MCF 10A (cell line): ENCODE results near the gene DPPA3. TPM values are rescaled to one million over a fixed set of nuclear protein-coding genes. Genes with fewer than 3 reads are reported as not detected.

Source experiments
- BruUV-seq: library from RNA; stranded (reverse); fragments of 400-500 nt; replicated peaks from 2 replicates; lab custom pipeline; 2021; lab: Mats Ljungman, UMichigan
- CTCF ChIA-PET: fragments of 300-600 bp; sonication (Branson Sonifier 250); formaldehyde crosslinking; extraction: SDS; loops from one replicate; lab custom pipeline; 2021; ENCODE audit warnings: antibody characterized with exemption, inconsistent platforms; lab: Yijun Ruan, JAX
- POLR2A ChIA-PET: fragments of 300-600, 350-650 bp; sonication (Branson Sonifier 250); formaldehyde crosslinking; extraction: SDS; loops from one replicate; lab custom pipeline; 2020; ENCODE audit warnings: antibody characterized with exemption, inconsistent platforms; lab: Yijun Ruan, JAX
- DNase-seq: peaks from one replicate; pipeline ENCODE4 v3.0.0-alpha.2; 2018; ENCODE audit not compliant: unreplicated experiment
- H3K27ac Mint-ChIP-seq: one replicate; pipeline ENCODE4 v1.8.0; 2022; ENCODE audit warnings: mild to moderate bottlenecking, low read depth, mixed read lengths; ENCODE audit not compliant: unreplicated experiment
- H3K27me3 Mint-ChIP-seq: one replicate; pipeline ENCODE4 v1.8.0; 2022; ENCODE audit warnings: mixed read lengths; ENCODE audit not compliant: insufficient read depth, unreplicated experiment
- H3K36me3 Mint-ChIP-seq: one replicate; pipeline ENCODE4 v1.8.0; 2022; ENCODE audit warnings: mild to moderate bottlenecking, moderate library complexity, mixed read lengths; ENCODE audit not compliant: insufficient read depth, unreplicated experiment
- H3K4me1 Mint-ChIP-seq: one replicate; pipeline ENCODE4 v1.8.0; 2022; ENCODE audit warnings: mixed read lengths; ENCODE audit not compliant: insufficient read depth, unreplicated experiment
- H3K4me3 Mint-ChIP-seq: one replicate; pipeline ENCODE4 v1.8.0; 2022; ENCODE audit warnings: mild to moderate bottlenecking, moderate library complexity, mixed read lengths; ENCODE audit not compliant: unreplicated experiment
- H3K9me3 Mint-ChIP-seq: one replicate; pipeline ENCODE4 v1.8.0; 2022; ENCODE audit warnings: mixed read lengths; ENCODE audit not compliant: unreplicated experiment
- intact Hi-C: fragments of 100-400 bp; cut with micrococcal nuclease; formaldehyde crosslinking; loops from 2 replicates; pipeline ENCODE4 v1.14.1; 2022
- total RNA-seq: library from RNA; stranded (reverse); gene quantifications from 2 replicates; pipeline ENCODE4 v1.2.3, GENCODE V29; 2022
- TF ChIP-seq, protein P1 (sequence below): fragments of 200-600 bp; IDR thresholded peaks from one replicate; pipeline ENCODE4 v1.8.0; 2022; ENCODE audit warnings: antibody characterized with exemption, mild to moderate bottlenecking; ENCODE audit not compliant: unreplicated experiment

The DPPA3 gene
- total RNA-seq, 1 experiment from 2014 or later = not detected

DNA sequence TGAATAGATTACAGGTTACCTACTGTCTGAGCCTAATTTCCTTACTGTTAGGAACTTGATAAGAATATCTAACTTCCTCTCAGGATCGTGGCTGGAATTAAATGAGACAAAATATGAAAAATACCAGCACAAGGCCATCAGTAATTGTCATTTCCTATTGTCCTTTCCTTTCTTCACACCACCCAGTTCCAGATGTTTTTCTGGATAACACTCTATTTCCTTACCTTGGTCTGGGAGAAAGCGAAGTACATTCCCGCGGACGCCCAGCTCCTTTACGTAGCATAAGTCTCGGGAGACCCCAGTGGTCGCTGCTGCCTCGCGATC lies 16.0 kb upstream of the DPPA3 start:
- BruUV-seq = no TSS peak
- no peaks in the 10 kb centered on the region for H3K27me3 Mint-ChIP-seq
- no peak overlapping the region for H3K4me3 Mint-ChIP-seq
- CTCF ChIA-PET = no interaction called here
- no peaks in the 10 kb centered on the region for H3K36me3 Mint-ChIP-seq
- no peak overlapping the region for H3K27ac Mint-ChIP-seq
- DNase-seq = no peak
- intact Hi-C loops = no loop called here
- POLR2A ChIA-PET = no interaction called here
- H3K4me1 Mint-ChIP-seq = no peaks in the 10 kb centered on the region
- TF ChIP-seq, protein P1, sequence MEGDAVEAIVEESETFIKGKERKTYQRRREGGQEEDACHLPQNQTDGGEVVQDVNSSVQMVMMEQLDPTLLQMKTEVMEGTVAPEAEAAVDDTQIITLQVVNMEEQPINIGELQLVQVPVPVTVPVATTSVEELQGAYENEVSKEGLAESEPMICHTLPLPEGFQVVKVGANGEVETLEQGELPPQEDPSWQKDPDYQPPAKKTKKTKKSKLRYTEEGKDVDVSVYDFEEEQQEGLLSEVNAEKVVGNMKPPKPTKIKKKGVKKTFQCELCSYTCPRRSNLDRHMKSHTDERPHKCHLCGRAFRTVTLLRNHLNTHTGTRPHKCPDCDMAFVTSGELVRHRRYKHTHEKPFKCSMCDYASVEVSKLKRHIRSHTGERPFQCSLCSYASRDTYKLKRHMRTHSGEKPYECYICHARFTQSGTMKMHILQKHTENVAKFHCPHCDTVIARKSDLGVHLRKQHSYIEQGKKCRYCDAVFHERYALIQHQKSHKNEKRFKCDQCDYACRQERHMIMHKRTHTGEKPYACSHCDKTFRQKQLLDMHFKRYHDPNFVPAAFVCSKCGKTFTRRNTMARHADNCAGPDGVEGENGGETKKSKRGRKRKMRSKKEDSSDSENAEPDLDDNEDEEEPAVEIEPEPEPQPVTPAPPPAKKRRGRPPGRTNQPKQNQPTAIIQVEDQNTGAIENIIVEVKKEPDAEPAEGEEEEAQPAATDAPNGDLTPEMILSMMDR = no peak
- no peaks in the 10 kb centered on the region for H3K9me3 Mint-ChIP-seq

DNA sequence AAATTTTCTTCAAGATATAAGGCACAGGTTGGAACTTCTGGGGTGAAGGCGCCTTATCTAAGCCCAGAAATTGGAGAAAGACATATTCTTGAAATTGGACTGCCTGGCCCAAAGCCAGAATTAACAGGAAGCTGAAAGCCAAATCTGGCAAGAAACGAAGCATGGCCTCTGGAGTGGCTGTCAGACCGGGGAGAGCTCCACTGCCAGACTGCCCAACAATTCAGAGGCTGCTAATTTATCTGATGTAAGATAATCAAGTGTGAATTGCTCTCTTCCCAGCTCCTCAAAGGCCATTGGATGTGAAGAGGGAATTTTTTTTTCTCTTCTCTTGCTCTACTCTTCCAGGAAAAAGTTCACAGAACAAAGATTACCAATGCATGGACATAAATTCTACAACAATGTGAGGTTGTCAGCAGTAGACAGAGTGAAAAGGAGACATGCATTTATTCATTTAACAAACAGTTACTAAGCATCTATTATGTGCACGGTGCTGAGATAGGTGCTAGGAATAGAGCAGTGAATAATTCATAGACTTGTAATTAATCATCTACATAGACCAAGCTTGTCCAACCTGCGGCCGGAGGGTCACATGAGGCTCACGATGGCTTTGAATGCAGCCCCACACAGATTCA lies 15.6 kb upstream of the DPPA3 start, which contains the start of gene GDF3:
TSS of gene GDF3 (minus strand) at position 210 of the 632 bp plus-strand sequence. CDS start at position 163, 47 bp downstream.
- CTCF ChIA-PET = interaction anchor here (1.0 to 1.2 kb wide), 2 partner anchors 53 to 110 kb away, joined by 3 to 4 read pairs; no protein-coding TSS in a partner anchor
- POLR2A ChIA-PET = no interaction called here
- Mint-ChIP-seq H3K27me3 (no peaks in the 10 kb centered on the region), H3K4me1 (no peaks in the 10 kb centered on the region), H3K27ac (no peak within 1 kb of the TSS), H3K9me3 (no peaks in the 10 kb centered on the region), H3K36me3 (no peaks in the 10 kb centered on the region), H3K4me3 (no peak within 1 kb of the TSS)
- no TSS peak for BruUV-seq
- TF ChIP-seq, protein P1 = no peak
- DNase-seq = peak; percentile 9
- intact Hi-C loops = no loop called here

GRCh38 chr12:7705846-7706245 lies 5.4 kb upstream of the DPPA3 start:
- TF ChIP-seq, protein P1 = no peak
- Mint-ChIP-seq H3K9me3 (no peaks in the 10 kb centered on the region), H3K4me3 (no peak overlapping the region), H3K4me1 (no peaks in the 10 kb centered on the region), H3K36me3 (no peaks in the 10 kb centered on the region), H3K27me3 (no peaks in the 10 kb centered on the region), H3K27ac (no peak overlapping the region)
- no TSS peak for BruUV-seq
- POLR2A ChIA-PET = no interaction called here
- DNase-seq = no peak
- CTCF ChIA-PET = interaction anchor here (0.9 kb wide), 1 partner anchor 100 kb away, joined by 4 read pairs; no protein-coding TSS in a partner anchor
- intact Hi-C loops = no loop called here

DNA sequence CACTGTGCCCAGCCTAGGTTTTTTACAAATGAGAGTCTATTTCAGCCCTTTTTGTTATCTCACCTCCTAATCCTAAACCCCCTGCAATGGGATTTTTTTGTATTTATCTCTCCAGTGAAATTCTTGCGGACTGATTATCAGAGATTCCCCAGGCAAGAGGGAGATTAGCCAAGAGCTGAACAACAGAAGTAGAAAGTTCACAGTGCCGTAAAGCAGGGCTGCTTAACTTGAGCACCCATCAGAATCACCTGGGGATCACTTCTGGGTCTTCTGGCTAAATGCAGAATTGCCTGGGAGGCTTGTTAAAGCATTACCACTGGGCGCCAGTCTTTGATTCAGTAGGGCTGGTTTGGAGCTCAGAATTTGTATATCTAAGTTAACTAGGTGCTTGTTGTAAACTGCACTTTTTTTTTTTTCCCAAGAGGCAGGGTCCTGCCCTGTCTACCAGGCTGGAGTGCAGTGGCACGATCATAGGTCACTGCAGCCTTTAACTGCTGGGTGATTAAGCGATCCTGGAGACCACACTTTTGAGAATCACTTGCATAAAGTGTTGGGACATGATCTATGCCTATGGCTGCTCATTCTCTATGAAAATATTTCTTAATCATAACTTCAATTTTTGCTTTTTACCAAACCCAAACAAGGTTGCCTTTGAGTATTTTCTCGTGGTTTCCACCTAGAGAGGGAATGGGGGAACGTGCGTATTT lies 1.1 kb upstream of the DPPA3 start:
- Mint-ChIP-seq H3K9me3 (no peaks in the 10 kb centered on the region), H3K36me3 (peaks cover 6% of the 10 kb centered on the region), H3K27me3 (no peaks in the 10 kb centered on the region), H3K4me3 (no peak overlapping the region), H3K4me1 (no peaks in the 10 kb centered on the region), H3K27ac (no peak overlapping the region)
- no TSS peak for BruUV-seq
- TF ChIP-seq, protein P1 = no peak
- ChIA-PET CTCF (interaction anchor here (0.7 to 1.3 kb wide), 2 partner anchors 15 to 97 kb away, joined by 6 to 8 read pairs; no protein-coding TSS in a partner anchor), POLR2A (no interaction called here)
- intact Hi-C loops = no loop called here
- no peak for DNase-seq
